EH (cell line): Measurements from ENCODE around the gene IL32.

Experiments used
- DNase-seq: peaks from one replicate; pipeline ENCODE4 v3.0.0-alpha.2; 2015; ENCODE audit warnings: low read depth

The IL32 gene

GRCh38 chr16:3065069-3065741 lies at the start of gene IL32:
IL32 (plus strand) TSS chr16:3065640; CDS start chr16:3065812, 172 bp downstream.
- peak; percentile 80 for DNase-seq

GRCh38 chr16:3015865-3016521 lies 49.4 kb upstream of the IL32 start:
- DNase-seq: no peak

GRCh38 chr16:3017344-3017743 lies 48.1 kb upstream of the IL32 start:
- no peak for DNase-seq

- DNase-seq: no peak
These were observed 47.5 kb upstream of the IL32 start, which contains the start of gene CLDN6 for GRCh38 chr16:3017794-3018506. CLDN6 (minus strand) TSS chr16:3018183; CDS start chr16:3016021, 2,162 bp downstream.

- no peak for DNase-seq
These were observed 45.7 kb upstream of the IL32 start for GRCh38 chr16:3019594-3020246.

- peak; percentile 85 for DNase-seq
These were observed 45.2 kb upstream of the IL32 start, which contains the start of gene TNFRSF12A for GRCh38 chr16:3020247-3020603. TNFRSF12A (plus strand) TSS chr16:3020368; CDS start chr16:3020398, 30 bp downstream.

GRCh38 chr16:3020604-3021448 lies 44.6 kb upstream of the IL32 start:
- peak; percentile 91 for DNase-seq

- peak; percentile 97 for DNase-seq
These were observed 43.8 kb upstream of the IL32 start for GRCh38 chr16:3021449-3022207.

- peak; percentile 98 for DNase-seq
These were observed 43.2 kb upstream of the IL32 start for GRCh38 chr16:3022208-3022683.

GRCh38 chr16:3022684-3023414 lies 42.6 kb upstream of the IL32 start:
- peak; percentile 65 for DNase-seq

- DNase-seq: peak; percentile 85
These were observed 42.1 kb upstream of the IL32 start for GRCh38 chr16:3023415-3023668.

GRCh38 chr16:3023669-3024478 lies 41.6 kb upstream of the IL32 start, which contains the start of the genes HCFC1R1 and THOC6:
HCFC1R1 (minus strand) TSS chr16:3023942; CDS start chr16:3023941, 1 bp downstream.
THOC6 (plus strand) TSS chr16:3024035; CDS start chr16:3024327, 292 bp downstream.
- DNase-seq: peak; percentile 97

- DNase-seq: no peak
These were observed 40.1 kb upstream of the IL32 start for GRCh38 chr16:3025032-3026002.

GRCh38 chr16:3026003-3026378 lies 39.4 kb upstream of the IL32 start:
- no peak for DNase-seq

GRCh38 chr16:3026609-3027488 lies 38.6 kb upstream of the IL32 start:
- DNase-seq: no peak

GRCh38 chr16:3027489-3027795 lies 38.0 kb upstream of the IL32 start:
- DNase-seq: no peak
